GM21367 (cell line): Measurements from ENCODE around the gene MAMSTR.

Experiments
- ATAC-seq: cut with Tn5 transposase; IDR thresholded peaks from one replicate; pipeline ENCODE4 v1.9.1; 2021; ENCODE audit not compliant: unreplicated experiment

The MAMSTR gene

DNA sequence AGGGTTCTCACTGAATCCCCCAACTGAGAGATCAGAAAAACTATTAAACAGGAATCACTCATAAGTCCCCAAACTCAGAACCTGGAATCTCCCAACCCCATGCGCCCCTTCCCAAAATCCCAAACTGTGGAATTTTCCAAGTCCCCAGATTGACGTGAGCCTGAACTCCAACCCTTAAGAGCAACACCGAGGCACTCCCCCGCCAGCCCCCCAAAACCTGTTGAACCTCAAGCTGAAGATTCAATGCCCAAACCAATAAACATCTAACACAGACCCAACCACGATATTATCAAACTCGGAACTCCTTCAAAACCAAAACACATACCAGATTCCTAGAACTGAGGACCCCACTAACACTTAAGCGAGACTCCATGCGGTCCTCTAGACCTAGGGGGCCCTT is 26.6 kb upstream of the MAMSTR start:
- ATAC-seq = no peak

DNA sequence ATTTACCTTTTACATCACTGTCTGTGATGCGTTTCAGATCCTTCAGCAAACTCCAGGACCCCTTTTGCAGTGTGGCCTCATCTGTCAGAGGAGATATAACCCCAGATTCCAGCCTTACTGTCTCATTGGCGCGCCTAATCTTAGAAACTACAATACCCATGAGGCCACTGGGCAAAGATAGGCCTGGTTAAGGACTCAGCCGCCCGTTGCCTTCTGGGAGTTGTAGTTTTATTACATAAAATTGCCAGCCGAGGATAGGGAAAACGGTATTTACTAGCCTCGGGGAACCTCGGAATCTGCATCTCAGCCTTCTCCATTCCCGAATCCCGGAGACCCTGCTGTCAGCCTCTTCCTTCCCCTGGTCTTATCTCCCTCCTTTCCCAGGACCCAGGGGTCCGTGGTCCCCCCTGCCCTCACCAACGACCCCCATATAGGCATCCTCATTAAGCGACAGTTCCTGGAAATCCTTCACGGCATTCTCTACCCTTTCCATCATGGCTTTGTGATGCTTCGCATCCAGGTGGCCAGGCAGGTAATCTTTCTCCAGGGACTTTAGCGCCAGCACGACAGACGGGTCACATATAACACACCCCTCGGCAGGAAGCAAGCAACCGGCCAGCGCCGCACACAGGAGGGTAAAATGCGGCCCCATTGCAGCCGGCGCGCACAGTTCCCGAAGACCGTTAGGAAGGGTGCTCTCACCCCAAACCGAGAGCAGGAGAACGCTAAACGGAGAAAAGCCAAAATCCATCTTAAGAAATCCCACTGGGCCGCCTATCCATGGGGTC is 25.9 kb upstream of the MAMSTR start:
- no peak for ATAC-seq

DNA sequence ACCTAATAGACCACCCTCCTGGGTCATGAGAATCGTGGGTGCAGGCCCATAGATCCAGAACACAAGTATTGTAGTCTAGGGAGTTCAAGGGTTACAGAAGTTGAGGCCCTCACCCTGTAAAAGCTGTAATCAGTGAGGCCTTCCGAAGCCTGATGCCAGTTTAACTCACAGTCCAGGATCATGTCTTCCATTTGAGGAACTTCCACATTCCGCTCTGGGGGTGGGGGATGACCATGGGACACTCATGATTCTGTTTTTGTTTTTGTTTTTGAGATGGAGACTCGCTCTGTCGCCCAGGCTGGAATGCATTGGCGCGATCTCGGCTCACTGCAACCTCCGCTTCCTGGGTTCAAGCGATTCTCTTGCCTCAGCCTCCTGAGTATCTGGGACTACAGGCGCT is 22.6 kb upstream of the MAMSTR start:
- ATAC-seq = no peak

DNA sequence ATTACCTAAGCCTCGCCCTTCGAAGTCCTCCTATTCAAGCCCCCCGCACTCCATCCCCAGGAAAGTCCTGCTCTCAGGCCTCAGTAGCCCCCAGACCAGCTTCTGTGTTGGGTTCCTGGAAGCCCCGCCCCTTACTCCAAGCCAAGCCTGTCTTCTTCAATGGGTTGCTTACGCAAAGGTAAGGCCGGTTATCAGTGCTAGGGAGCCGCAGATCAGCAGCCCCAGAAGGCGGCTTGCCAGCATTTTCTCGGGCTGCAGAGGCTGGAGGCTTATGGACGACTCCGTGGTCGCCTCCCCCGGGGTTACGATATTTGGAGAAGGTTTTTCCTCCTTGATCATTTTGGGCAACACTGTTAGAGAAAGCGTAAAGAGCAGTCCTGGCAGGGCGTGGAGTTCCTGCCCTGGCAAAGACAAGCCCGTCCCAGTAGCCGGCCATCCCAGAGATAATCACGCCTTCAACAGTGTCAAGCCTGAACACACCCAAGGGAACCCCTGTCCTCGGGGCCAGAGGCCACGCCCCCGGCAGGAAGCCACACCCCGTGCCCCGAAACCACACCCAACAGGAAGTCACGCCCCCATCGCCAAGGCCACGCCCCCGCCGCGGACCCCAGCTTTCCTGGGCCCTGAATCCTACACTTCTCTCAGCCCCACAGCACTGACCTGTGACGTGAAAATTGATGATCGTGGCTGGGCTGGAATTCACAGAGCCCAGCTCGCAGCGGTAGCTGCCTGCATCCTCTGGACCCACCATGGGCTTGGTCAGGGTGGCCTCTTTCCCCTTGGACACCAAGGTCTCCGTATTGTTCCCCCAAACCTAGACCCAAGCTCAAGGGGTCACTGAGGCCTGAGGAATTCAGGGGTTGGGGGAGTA is 21.8 kb upstream of the MAMSTR start:
- no peak for ATAC-seq

DNA sequence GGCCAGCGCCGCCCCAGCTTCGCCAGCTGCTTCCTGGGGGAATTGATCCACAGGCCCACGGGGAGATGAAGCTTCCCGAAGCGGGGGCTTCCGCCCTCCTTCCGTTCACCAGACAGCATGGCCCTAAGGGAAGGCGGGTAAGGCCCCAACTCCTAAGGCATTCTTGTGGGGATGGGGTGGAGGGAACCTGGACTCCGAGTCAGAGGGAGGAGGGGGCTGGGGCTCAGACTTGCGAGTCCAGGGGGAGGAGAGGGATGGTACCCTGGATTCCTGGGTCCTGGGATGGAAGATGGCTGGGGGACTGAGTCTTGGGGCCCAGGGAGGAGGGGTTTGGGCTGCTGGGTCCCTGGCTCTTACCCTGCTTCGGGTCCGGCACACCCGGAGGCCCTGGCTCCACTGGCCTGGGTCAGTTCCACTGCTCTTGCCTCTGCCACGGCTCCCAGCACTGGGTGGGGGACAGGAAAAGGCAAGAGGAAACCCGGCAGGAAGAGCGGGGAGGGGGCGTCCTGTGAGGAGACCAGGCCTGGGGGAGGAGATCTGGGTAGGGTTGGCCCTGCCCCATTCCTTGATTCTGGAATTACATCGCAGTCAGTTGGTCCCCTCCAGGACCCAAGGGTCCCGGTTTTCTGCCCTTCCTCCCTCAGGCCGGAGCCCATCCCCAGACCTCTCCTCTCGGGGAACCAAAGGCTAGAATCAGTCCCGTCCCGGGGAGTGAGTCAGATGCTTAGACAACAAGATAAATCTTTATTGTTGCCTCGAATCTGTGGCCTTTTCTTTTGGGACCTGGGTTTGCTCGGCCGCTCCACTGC is 20.8 kb upstream of the MAMSTR start, which contains the start of gene RASIP1:
RASIP1 (minus strand) TSS at position 447 of the 809 bp plus-strand sequence; CDS start at position 119, 328 bp downstream.
- ATAC-seq = no peak

DNA sequence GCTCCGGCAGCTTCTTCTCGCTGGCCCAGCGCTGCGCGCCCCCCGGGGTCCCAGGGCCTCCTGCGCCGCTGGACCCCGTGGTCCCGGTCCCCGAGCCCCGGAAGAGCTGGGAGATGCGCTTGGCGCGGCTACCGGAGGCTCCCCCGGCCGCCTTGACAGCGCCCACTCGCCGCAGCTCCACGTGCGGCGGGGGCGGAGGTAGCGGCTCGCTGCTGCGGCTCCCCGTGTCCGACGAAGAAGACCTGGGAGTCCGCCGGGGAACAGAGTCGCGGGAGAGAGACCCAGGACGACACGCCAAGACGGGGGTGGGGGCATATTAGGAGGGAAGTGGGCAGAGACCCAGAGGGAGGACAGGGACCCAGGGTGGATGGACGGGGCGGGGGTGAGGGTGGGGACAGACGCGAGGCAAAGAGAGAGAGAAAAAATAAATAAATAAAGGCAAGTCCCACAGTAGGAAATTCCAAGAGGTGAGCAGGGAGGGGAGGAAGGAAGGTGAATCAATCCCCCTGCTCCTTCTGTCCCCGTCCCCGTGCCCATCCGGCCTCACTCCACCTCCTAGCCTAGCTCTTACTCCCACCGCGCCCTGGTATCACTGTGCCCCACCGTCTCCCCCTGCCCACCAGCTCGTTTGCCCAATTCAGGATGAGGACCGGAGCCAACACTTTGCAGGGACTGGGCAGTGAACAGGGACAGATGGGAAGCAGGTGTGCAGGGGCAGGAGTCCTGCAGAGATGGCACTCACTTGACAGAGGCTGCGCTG is 20.1 kb upstream of the MAMSTR start:
- no peak for ATAC-seq

DNA sequence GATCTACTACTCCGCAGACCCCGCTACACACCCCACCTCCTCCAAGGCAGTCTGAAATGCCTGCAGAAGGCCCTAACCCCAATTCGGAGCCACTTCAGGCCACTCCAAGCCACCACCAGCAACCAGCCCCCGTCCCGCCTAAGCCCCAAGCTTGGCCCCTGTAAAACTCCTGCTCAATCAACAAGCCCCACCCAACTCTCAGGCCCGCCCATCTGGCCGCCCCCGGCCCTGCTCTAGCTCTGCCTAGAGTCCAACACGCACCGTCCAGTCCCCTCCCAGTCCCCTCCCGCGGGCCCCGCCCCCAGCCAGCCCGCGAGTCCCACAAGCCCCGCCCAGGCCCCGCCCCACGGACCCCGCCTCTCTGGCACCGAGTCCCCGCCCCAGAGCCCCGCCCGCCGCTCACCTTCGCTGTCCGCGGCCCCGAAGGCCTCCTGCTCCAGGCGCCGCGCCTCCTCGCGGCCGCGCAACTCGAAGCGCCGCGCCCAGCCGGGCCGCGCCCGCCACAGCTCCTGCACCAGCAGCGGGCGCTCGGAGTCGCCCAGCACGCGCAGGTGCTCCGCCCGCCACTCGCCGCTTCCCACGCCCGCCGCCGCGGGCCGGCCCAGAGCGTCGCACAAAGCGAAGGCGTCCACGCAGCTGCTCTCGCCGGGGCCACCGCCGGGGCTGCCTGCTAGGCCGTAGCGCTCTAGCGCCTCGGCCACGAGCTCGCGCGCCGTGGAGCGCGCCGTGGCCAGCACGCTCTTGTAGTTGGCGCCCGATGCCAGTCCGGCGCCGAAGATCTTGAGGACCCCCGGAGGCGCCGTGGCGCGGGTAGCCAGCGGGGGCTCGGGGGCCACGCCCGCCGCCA is 19.3 kb upstream of the MAMSTR start:
- peak; percentile 77 for ATAC-seq

DNA sequence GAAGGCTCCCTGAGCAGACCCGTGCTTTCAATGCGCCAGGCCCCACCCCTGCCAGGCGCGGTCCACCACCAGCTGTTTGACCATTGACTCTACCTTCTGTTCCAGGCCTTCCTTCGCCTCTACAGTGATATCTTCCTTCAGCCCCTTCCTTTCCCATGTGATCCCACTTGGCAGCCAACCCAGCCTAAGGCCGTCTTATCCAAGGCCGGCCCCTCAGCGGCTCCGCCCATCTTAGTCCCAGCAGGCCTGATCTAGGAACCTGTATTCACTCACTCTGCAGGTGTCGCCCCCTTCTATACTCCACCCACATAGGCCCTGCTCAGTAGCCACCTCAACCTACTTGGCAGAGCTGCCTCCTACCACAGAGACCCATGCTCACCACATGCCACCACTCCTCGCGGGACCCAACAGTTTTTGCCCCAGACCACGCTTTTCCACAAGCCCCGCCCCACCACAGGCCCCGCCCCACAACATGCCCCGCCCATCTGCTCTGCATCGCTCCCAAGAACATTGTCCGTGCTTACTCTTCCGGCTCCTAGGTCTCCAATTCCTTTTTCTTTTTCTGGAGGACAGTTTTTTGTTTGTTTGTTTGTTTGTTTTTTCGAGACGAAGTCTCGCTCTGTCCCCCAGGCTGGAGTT is 18.0 kb upstream of the MAMSTR start:
- no peak for ATAC-seq

DNA sequence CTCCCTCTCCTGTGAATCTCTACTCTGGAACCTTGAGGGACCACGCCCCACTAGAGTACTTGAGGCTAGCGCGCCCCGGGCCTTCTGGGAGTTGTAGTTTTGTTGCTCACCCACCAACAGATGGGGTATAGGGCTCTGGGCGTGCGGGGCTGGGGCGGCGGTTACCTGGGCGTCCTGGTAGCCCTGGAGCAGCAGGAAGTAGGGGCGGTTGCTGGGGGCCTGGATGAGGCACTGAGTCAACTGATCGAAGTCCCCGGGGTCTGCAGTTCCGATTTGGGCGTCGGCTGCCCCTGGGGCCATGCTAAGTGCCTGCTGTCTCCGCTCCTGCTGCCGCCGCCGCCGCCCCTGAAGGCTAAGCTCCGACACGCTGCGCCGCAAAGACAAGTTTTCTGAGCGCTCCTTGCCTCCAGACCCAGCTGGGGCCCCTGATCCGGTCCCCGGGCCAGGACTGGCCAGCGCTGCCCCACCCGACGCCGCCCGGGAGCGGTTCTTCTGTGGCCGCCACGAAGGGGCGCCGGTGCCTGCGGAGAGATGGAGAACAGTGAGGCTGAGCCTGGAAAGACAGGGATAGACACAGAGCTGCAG is 15.6 kb upstream of the MAMSTR start:
- no peak for ATAC-seq

DNA sequence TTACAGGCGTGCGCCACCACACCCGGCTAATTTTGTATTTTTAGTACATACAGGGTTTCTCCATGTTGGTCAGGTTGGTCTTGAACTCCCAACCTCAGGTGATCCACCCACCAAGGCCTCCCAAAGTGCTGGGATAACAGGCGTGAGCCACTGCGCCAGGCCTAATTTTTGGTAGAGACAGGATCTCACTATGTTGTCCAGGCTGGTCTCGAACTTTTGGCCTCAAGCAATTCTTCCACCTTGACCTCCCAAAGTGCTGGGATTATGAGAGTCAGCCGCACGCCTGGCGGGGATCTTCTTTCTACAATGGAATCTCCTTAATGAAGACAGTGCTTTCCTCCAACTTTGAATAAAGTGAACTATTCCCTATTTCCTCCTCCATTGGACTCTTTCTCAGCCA is 15.1 kb upstream of the MAMSTR start:
- ATAC-seq = no peak

DNA sequence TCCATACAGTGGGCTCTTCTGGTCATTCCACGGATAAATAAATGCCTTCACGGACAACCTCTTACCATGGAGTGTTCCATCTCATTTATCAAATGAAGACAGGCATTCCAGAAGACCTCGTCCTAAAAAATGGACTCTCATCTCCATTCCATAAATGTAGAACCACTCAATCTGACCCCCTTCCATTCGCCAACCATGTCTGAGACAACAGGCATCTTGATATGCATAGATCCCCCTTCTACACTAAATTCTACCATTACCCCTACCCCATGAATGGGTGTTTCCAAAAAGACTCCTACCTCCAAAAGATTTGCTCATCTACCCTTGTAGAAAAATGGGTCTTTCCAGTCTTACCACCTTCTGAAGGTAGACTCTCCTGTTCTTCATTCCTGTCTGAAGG is 11.9 kb upstream of the MAMSTR start:
- ATAC-seq = no peak

DNA sequence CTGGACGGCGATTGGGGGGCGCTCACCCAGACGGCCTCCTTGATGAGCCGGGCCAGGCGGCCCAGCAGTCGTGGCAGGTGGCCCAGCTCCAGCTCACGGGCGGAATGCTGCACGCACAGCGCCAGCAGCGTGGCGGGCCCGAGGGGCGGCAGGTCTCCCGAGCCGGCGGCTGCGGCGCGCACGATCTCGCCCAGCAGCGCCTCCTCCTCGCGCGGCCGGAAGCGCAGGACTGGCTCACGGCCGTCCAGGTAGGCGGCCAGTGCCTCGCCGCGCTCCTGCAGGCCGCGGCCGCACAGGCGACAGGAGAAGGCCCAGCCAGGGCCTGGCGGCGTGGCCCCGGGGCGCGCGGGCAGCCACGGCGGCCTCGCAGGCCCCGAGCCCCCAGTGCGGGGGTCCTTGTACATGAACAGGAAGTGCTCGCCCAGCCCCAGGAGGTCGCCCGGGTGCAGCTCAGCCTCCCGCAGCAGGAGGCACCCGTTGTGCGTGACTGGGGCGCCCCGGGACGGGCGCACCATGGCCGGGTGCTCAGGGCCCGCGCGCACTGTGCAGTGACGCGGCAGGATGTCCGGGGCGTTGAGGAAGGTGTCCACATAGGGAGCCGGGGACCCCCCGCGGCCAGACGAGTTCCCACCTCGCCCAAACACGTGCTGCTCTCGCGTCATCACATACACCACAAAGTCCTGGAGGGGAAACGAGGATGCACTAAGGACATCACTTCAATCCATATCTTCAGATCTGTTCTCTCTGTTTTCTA is 9.6 kb upstream of the MAMSTR start:
- no peak for ATAC-seq

DNA sequence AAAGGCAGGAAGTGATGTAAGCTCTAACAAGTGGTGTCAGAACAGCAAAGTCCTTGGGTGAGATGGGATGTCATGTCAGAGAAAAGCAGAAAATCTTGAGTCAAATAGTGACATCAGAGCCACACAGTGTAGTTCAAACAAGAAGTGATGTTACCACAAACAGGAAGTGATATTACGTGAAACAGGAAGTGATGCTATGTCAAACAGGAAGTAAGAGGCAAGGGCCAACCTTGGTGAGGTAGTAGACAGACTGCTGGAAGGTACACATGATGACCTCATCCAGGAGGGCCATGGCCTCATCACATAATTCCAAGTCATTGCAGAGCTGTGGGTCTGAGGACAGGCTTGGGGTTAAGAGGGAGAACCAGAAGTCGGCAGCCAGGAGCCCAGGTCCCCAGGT is 7.0 kb upstream of the MAMSTR start:
- ATAC-seq = no peak

DNA sequence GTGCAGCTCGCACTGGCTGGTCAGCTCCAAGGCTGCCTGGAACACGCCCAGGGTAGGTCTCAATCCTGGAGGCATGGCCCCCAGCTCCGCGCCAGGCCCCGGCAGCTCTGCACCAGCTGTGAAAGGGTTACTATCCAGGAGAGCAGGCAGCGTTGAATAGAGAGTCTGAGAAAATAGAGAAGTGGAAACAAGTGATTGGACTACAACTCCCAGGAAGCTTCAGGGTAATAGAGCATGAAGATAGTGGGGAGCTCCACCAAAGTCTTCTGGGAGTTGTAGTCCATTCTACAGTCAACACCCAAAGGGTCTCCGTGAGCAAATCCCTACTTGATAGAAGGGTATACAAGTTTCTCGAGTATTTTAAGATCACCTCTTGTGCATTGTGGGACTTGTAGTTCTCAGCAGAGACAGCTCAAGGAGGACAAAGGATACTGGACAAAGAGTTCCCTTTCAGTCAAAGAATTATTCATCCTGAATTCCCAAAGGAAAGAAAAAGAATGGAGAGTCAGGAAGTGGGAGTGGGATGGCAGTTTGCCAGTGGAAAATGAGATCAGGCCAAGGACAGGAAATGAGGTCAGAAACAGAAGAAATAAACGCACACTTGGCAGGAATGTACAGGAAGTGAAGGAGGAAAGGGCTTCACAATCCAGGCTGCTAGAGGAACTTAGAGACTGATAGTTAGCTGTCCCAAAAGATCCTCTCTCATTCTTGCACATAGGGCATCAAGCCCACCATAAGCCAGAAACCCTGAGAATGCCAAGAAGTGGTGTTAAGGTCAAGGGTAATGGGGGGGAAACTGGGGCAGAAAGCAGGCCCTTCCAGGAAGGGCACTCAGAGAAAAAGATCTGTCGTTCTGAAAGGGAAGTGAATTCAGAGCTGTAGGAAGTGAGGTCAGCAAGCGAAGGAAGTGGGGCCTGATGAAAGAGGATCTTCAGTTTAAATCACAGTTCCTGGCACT is 5.5 kb upstream of the MAMSTR start:
- no peak for ATAC-seq

DNA sequence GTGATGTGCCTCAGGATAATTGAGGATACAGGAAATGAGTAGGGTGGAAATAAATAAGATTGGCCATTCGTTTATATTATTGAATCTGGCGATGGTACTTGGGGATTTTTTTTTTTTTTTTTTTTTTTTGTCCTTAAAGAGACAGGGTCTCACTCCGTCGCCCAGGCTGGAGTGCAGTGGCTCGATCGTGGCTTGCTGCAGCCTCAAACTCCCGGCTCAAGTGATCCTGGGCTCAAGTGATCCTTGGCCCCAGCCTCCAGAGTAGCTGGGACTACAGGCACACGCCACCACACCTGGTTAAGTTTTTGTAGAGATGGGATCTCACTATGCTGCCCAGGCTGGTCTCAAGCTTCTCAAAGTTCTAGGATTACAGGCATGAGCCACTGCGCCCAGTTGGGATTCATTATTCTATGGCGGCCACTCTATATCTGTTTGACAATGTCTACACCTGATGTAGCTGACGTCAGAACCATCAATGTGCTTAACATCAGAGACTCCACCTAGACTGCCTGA is 2.7 kb upstream of the MAMSTR start:
- ATAC-seq = no peak

DNA sequence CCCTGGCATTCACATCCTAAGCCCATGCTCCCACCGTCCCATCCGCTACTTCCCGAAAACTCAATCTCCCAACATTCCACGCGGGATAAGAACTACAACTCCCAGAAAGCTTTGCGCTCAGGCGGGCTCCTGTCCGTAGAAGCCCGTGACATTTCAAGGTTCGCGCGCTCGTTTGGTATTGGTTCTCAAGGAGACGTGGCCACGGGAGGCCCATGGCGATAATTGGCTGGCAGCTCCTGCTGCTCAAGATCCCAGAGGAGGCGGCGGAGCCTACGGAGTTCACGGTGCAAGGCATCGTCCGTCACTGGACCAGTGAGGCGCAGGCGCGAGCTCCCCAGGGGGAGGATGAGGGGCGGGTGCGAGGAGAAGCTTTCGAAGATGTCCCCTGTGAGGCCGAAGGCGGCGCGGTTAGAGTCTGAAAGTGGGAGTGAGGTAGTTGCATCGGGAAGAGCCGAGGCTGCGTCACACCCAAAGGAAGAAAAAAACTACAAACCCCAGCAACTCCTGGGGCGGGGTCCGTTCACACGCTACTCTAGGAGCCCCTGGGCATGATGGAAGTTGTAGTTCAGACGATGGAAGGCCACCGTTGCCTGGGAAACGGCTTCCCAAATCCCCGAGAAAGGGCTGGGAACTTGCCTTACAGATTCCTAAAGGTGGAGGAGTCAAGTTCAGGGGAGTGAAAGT is 1.2 kb upstream of the MAMSTR start:
- ATAC-seq = peak; percentile 75
